HEK293 (cell line): ENCODE results near the gene CCER1.

Experiments used
- CTCF ChIA-PET: fragments of 350-600 bp; formaldehyde crosslinking; extraction: SDS; loops from one replicate; lab custom pipeline; 2021; ENCODE audit warnings: antibody characterized with exemption; lab: Yijun Ruan, JAX
- POLR2A ChIA-PET: fragments of 300-600 bp; formaldehyde crosslinking; extraction: SDS; loops from one replicate; lab custom pipeline; 2020; ENCODE audit warnings: antibody characterized with exemption, inconsistent platforms; lab: Yijun Ruan, JAX
- H3K27ac ChIP-seq: fragments of 200-500 bp; sonication (Bioruptor generic); 2 replicates; pipeline ENCODE4 v1.5.1; 2014; ENCODE audit warnings: low read depth, low read length, control low read depth, inconsistent platforms; ENCODE audit errors: extremely low read depth
- H3K36me3 ChIP-seq, 2 experiments: fragments of 200-500 bp in 1 of 2; sonication (Bioruptor generic) in 1 of 2; 1 replicate in 1 of 2; 2 replicates in 1 of 2; pipeline ENCODE4 v1.5.1; 2014 to 2017; ENCODE audit warnings: inconsistent platforms in 2 of 2, low read length in 2 of 2; ENCODE audit not compliant: control insufficient read depth in 2 of 2, insufficient read depth in 1 of 2
- H3K4me1 ChIP-seq: fragments of 200-500 bp; sonication (Bioruptor generic); 2 replicates; pipeline ENCODE4 v1.5.1; 2014; ENCODE audit warnings: mild to moderate bottlenecking, low read length, inconsistent platforms; ENCODE audit not compliant: control insufficient read depth, insufficient read depth
- H3K4me3 ChIP-seq: 2 replicates; pipeline ENCODE4 v1.5.1; 2011; ENCODE audit warnings: low read depth, mild to moderate bottlenecking, control low read depth, low read length, moderate library complexity
- H3K9me3 ChIP-seq: fragments of 200-500 bp; sonication (Bioruptor generic); 2 replicates; pipeline ENCODE4 v1.5.1; 2014; ENCODE audit warnings: low read depth, low read length, inconsistent platforms; ENCODE audit not compliant: control insufficient read depth, insufficient read depth
- BCL11A ChIP-seq: fragments of 450-650 bp; formaldehyde crosslinking; IDR thresholded peaks from 2 replicates; pipeline ENCODE4 v1.5.1; 2016; ENCODE audit warnings: low read depth, missing biosample characterization, missing genetic modification characterization
- BCL11B ChIP-seq: fragments of 450-650 bp; formaldehyde crosslinking; IDR thresholded peaks from 2 replicates; pipeline ENCODE4 v1.5.1; 2016; ENCODE audit warnings: low read depth, missing biosample characterization, missing genetic modification characterization
- HOXA7 ChIP-seq: sonication (generic); formaldehyde crosslinking; IDR thresholded peaks from 2 replicates; pipeline ENCODE4 v1.8.1; 2022; ENCODE audit warnings: missing genetic modification reagents, borderline replicate concordance
- KLF10 ChIP-seq: fragments of 450-650 bp; IDR thresholded peaks from 2 replicates; pipeline ENCODE4 v1.5.1; 2018; ENCODE audit warnings: missing biosample characterization, mild to moderate bottlenecking, missing genetic modification characterization
- TRIM28 ChIP-seq: IDR thresholded peaks from 2 replicates; pipeline ENCODE4 v1.6.1; 2011; ENCODE audit warnings: low read length, control low read depth, borderline replicate concordance
- YY1 ChIP-seq: fragments of 450-650 bp; formaldehyde crosslinking; IDR thresholded peaks from 2 replicates; pipeline ENCODE4 v1.5.1; 2018; ENCODE audit warnings: missing biosample characterization, missing genetic modification characterization
- ZBTB21 ChIP-seq: fragments of 450-650 bp; formaldehyde crosslinking; IDR thresholded peaks from 2 replicates; pipeline ENCODE4 v1.5.1; 2017; ENCODE audit warnings: missing biosample characterization, missing genetic modification characterization
- ZIC2 ChIP-seq: fragments of 450-650 bp; formaldehyde crosslinking; IDR thresholded peaks from 2 replicates; pipeline ENCODE4 v1.5.1; 2016; ENCODE audit warnings: missing biosample characterization, missing genetic modification characterization
- ZNF146 ChIP-seq: fragments of 450-650 bp; formaldehyde crosslinking; IDR thresholded peaks from 2 replicates; pipeline ENCODE4 v1.5.1; 2016; ENCODE audit warnings: missing biosample characterization, missing genetic modification characterization
- ZNF16 ChIP-seq: fragments of 450-650 bp; formaldehyde crosslinking; IDR thresholded peaks from 2 replicates; pipeline ENCODE4 v1.5.1; 2016; ENCODE audit warnings: low read depth, missing biosample characterization, missing genetic modification characterization
- ZNF23 ChIP-seq: fragments of 450-650 bp; formaldehyde crosslinking; IDR thresholded peaks from 2 replicates; pipeline ENCODE4 v1.5.1; 2016; ENCODE audit warnings: missing biosample characterization, missing genetic modification characterization, borderline replicate concordance
- ZNF266 ChIP-seq: fragments of 450-650 bp; formaldehyde crosslinking; IDR thresholded peaks from 2 replicates; pipeline ENCODE4 v1.5.1; 2016; ENCODE audit warnings: missing biosample characterization, missing genetic modification characterization, low read depth
- ZNF292 ChIP-seq: fragments of 450-650 bp; formaldehyde crosslinking; IDR thresholded peaks from 2 replicates; pipeline ENCODE4 v1.5.1; 2016; ENCODE audit warnings: low read depth, missing biosample characterization, missing genetic modification characterization, borderline replicate concordance
- ZNF302 ChIP-seq: fragments of 450-650 bp; formaldehyde crosslinking; IDR thresholded peaks from 2 replicates; pipeline ENCODE4 v1.5.1; 2016; ENCODE audit warnings: missing biosample characterization, missing genetic modification characterization, low read depth
- ZNF335 ChIP-seq: fragments of 450-650 bp; formaldehyde crosslinking; conservative IDR thresholded peaks from 2 replicates; pipeline ENCODE4 v1.5.1; 2016; ENCODE audit warnings: missing biosample characterization, missing genetic modification characterization
- ZNF366 ChIP-seq: fragments of 450-650 bp; formaldehyde crosslinking; conservative IDR thresholded peaks from 2 replicates; pipeline ENCODE4 v1.5.1; 2016; ENCODE audit warnings: missing biosample characterization, missing genetic modification characterization
- ZNF433 ChIP-seq: fragments of 450-650 bp; formaldehyde crosslinking; IDR thresholded peaks from 2 replicates; pipeline ENCODE4 v1.5.1; 2016; ENCODE audit warnings: missing biosample characterization, missing genetic modification characterization, low read depth
- ZNF473 ChIP-seq: fragments of 450-650 bp; formaldehyde crosslinking; IDR thresholded peaks from 2 replicates; pipeline ENCODE4 v1.5.1; 2017; ENCODE audit warnings: missing biosample characterization, missing genetic modification characterization
- ZNF518A ChIP-seq: fragments of 450-650 bp; formaldehyde crosslinking; conservative IDR thresholded peaks from 2 replicates; pipeline ENCODE4 v1.5.1; 2016; ENCODE audit warnings: low read depth, missing biosample characterization, missing genetic modification characterization
- ZNF560 ChIP-seq: fragments of 450-650 bp; formaldehyde crosslinking; IDR thresholded peaks from 2 replicates; pipeline ENCODE4 v1.5.1; 2017; ENCODE audit warnings: missing biosample characterization, missing genetic modification characterization, borderline replicate concordance
- ZNF629 ChIP-seq: fragments of 450-650 bp; formaldehyde crosslinking; IDR thresholded peaks from 2 replicates; pipeline ENCODE4 v1.5.1; 2017; ENCODE audit warnings: missing biosample characterization, missing genetic modification characterization
- ZNF704 ChIP-seq: fragments of 450-650 bp; formaldehyde crosslinking; IDR thresholded peaks from 2 replicates; pipeline ENCODE4 v1.5.1; 2016; ENCODE audit warnings: missing biosample characterization, missing genetic modification characterization

Gene CCER1

DNA sequence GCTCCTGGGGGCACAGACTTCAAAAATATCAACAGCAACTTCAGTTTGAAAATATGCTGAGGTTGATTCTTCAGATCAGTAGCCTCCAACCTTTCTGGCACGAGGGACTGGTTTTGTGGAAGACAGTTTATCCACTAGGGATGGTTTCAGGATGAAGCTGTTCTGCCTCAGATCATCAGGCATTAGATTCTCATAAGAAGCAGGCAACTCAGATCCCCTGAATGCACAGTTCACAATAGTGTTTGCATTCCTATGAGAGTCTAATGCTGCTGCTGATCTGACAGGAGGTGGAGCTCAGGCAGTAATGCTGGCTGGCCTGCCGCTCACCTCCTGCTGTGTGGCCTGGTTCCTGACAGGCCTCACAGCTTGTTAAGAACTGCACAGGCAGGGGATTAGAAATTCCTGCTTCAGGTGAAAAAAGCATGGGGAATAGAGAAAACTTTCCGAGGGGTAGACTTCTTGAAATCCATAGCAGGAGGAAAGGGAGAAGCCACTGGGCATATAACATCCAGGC lies 37.0 kb upstream of the CCER1 start:
- Histone ChIP-seq H3K4me1 (peaks cover 4% of the 10 kb centered on the region; the same call in 1 of the 2 replicates), H3K4me3 (no peak overlapping the region), H3K36me3 (no peaks in the 10 kb centered on the region), H3K9me3 (no peaks in the 10 kb centered on the region), H3K27ac (no peak overlapping the region)
- CTCF ChIA-PET, result interaction anchor here (1.0 to 3.0 kb wide), 3 partner anchors 14 to 119 kb away, joined by 3 to 12 read pairs (median 5); no protein-coding TSS in a partner anchor
- POLR2A ChIA-PET, result no interaction called here
- TF ChIP-seq ZNF560 (tag by site-specific recombination) (no peak), ZNF433 (no peak), ZNF335 (tag by site-specific recombination) (no peak), HOXA7 (CRISPR knock-in tag) (no peak), TRIM28 (peak; percentile 58; the same call in 1 of the 2 replicates), ZNF16 (tag by site-specific recombination) (no peak), BCL11A (tag by site-specific recombination) (no peak), ZNF23 (tag by site-specific recombination) (no peak), ZNF292 (no peak)

GRCh38 chr12:90990611-90991010 lies 35.6 kb upstream of the CCER1 start:
- H3K9me3 ChIP-seq, result 0 out of 2 replicates have a peak, but pooled peaks cover 2% of the 10 kb centered on the region
- ChIA-PET CTCF (interaction anchor here (0.5 to 0.8 kb wide), 2 partner anchors 12 to 180 kb away, joined by 3 to 4 read pairs; no protein-coding TSS in a partner anchor), POLR2A (no interaction called here)
- no peak overlapping the region for H3K4me3 ChIP-seq
- peaks cover 4% of the 10 kb centered on the region; the same call in 1 of the 2 replicates for H3K4me1 ChIP-seq
- H3K27ac ChIP-seq, result no peak overlapping the region
- H3K36me3 ChIP-seq, result no peaks in the 10 kb centered on the region
- TF ChIP-seq KLF10 (tag by site-specific recombination) (no peak), ZNF146 (tag by site-specific recombination) (no peak), ZNF366 (tag by site-specific recombination) (no peak), ZNF704 (no peak), ZNF518A (no peak), HOXA7 (CRISPR knock-in tag) (no peak), ZNF266 (no peak), ZNF473 (tag by site-specific recombination) (no peak), ZNF302 (tag by site-specific recombination) (no peak), BCL11B (tag by site-specific recombination) (no peak), ZBTB21 (no peak), ZNF629 (tag by site-specific recombination) (no peak), ZIC2 (tag by site-specific recombination) (no peak), YY1 (tag by site-specific recombination) (no peak)
